Calu3 (cell line): ENCODE measurements around the gene CDH13. TPM values are rescaled to one million over a fixed set of nuclear protein-coding genes. Genes with fewer than 3 reads are reported as not detected.
A peak's percentile ranks its signal among the peaks of the same experiment; 100 is the strongest.

Experiments
- BruUV-seq: library from RNA; stranded (reverse); fragments of 400-500 nt; replicated peaks from 2 replicates; lab custom pipeline; 2021; lab: Mats Ljungman, UMichigan
- CTCF ChIA-PET: fragments of 300-600 bp; sonication (Branson Sonifier 250); formaldehyde crosslinking; loops from one replicate; lab custom pipeline; 2022; ENCODE audit warnings: antibody characterized with exemption; lab: Charles Lee
- DNase-seq: peaks from one replicate; pipeline ENCODE4 v3.0.0; 2022
- H3K27ac Mint-ChIP-seq: one replicate; pipeline ENCODE4 v1.8.0; 2022; ENCODE audit warnings: mixed read lengths; ENCODE audit not compliant: unreplicated experiment
- H3K27me3 Mint-ChIP-seq: one replicate; pipeline ENCODE4 v1.8.0; 2022; ENCODE audit warnings: mixed read lengths; ENCODE audit not compliant: unreplicated experiment
- H3K36me3 Mint-ChIP-seq: one replicate; pipeline ENCODE4 v1.8.0; 2022; ENCODE audit warnings: mild to moderate bottlenecking, moderate library complexity, mixed read lengths; ENCODE audit not compliant: insufficient read depth, unreplicated experiment
- H3K4me1 Mint-ChIP-seq: one replicate; pipeline ENCODE4 v1.8.0; 2022; ENCODE audit warnings: mild to moderate bottlenecking, low read depth, mixed read lengths; ENCODE audit not compliant: unreplicated experiment
- H3K4me3 Mint-ChIP-seq: one replicate; pipeline ENCODE4 v1.8.0; 2022; ENCODE audit warnings: mild to moderate bottlenecking, low read depth, moderate library complexity, mixed read lengths; ENCODE audit not compliant: unreplicated experiment
- H3K9me3 Mint-ChIP-seq: one replicate; pipeline ENCODE4 v1.8.0; 2022; ENCODE audit warnings: low read depth, mixed read lengths; ENCODE audit not compliant: unreplicated experiment
- CTCF ChIP-seq: fragments of 200-600 bp; IDR thresholded peaks from one replicate; pipeline ENCODE4 v1.8.0; 2022; ENCODE audit warnings: antibody characterized with exemption; ENCODE audit not compliant: unreplicated experiment
- intact Hi-C: fragments of 100-400 bp; cut with micrococcal nuclease; formaldehyde crosslinking; loops from one replicate; pipeline ENCODE4 v1.10.0; 2022; ENCODE audit not compliant: unreplicated experiment
- total RNA-seq: library from RNA; stranded (reverse); gene quantifications from 2 replicates; pipeline ENCODE4 v1.2.3, GENCODE V29; 2022

The CDH13 gene
- total RNA-seq, 1 experiment from 2014 or later = not detected

- no TSS peak for BruUV-seq
- H3K9me3 Mint-ChIP-seq = no peaks in the 10 kb centered on the region
- H3K27ac Mint-ChIP-seq = no peak overlapping the region
- peak overlapping the region; percentile 92 for H3K4me3 Mint-ChIP-seq
- DNase-seq = no peak
- H3K4me1 Mint-ChIP-seq = peaks cover 25% of the 10 kb centered on the region
- H3K36me3 Mint-ChIP-seq = peaks cover 36% of the 10 kb centered on the region
- no peak for TF ChIP-seq CTCF
- intact Hi-C loops = no loop called here
- H3K27me3 Mint-ChIP-seq = no peaks in the 10 kb centered on the region
- CTCF ChIA-PET = interaction anchor here (0.5 kb wide), 1 partner anchor 90 kb away, joined by 3 read pairs; no protein-coding TSS in a partner anchor
These were observed 1180.5 kb downstream of the CDH13 start for GRCh38 chr16:83807327-83807709.

- Mint-ChIP-seq H3K27me3 (no peaks in the 10 kb centered on the region), H3K4me3 (peak within 1 kb of the TSS; percentile 92), H3K4me1 (peaks cover 20% of the 10 kb centered on the region), H3K36me3 (peaks cover 36% of the 10 kb centered on the region), H3K9me3 (no peaks in the 10 kb centered on the region), H3K27ac (peak within 1 kb of the TSS; percentile 78)
- TF ChIP-seq CTCF = no peak
- BruUV-seq = no TSS peak
- CTCF ChIA-PET = interaction anchor here (0.5 kb wide), 1 partner anchor 89 kb away, joined by 3 read pairs; no protein-coding TSS in a partner anchor
- peak; percentile 97 for DNase-seq
- intact Hi-C loops = no loop called here
These were observed 1181.2 kb downstream of the CDH13 start, which contains the start of gene HSBP1 for GRCh38 chr16:83807710-83808572. HSBP1 (plus strand) TSS chr16:83807978; CDS start chr16:83808077, 99 bp downstream.

GRCh38 chr16:83808573-83809014 is 1181.8 kb downstream of the CDH13 start:
- TSS peak; percentile 52 for BruUV-seq
- Mint-ChIP-seq H3K27ac (peak overlapping the region; percentile 78), H3K9me3 (no peaks in the 10 kb centered on the region), H3K36me3 (peaks cover 36% of the 10 kb centered on the region), H3K4me3 (peak overlapping the region; percentile 92), H3K27me3 (no peaks in the 10 kb centered on the region), H3K4me1 (peaks cover 18% of the 10 kb centered on the region)
- no peak for TF ChIP-seq CTCF
- DNase-seq = no peak
- intact Hi-C loops = no loop called here
- CTCF ChIA-PET = no interaction called here

- Mint-ChIP-seq H3K36me3 (peaks cover 36% of the 10 kb centered on the region), H3K27ac (peak overlapping the region; percentile 78), H3K27me3 (no peaks in the 10 kb centered on the region), H3K4me1 (peaks cover 13% of the 10 kb centered on the region), H3K9me3 (no peaks in the 10 kb centered on the region), H3K4me3 (peak overlapping the region; percentile 92)
- CTCF ChIA-PET = no interaction called here
- intact Hi-C loops = no loop called here
- no peak for DNase-seq
- no peak for TF ChIP-seq CTCF
- no TSS peak for BruUV-seq
These were observed 1182.3 kb downstream of the CDH13 start for GRCh38 chr16:83809092-83809491.
